Left forelimb (tissue), 1 donor: ENCODE results near the gene GALNT2.

Experiments
- DNase-seq: peaks from one replicate; pipeline ENCODE4 v3.0.0-alpha.2; 2018; ENCODE audit warnings: low spot score

Gene GALNT2

GRCh38 chr1:230322421-230322756, 255.4 kb downstream of the GALNT2 start:
- DNase-seq: no peak

GRCh38 chr1:230322967-230323547, 256.0 kb downstream of the GALNT2 start:
- DNase-seq: no peak

GRCh38 chr1:230323686-230324085, 256.6 kb downstream of the GALNT2 start:
- no peak for DNase-seq

- DNase-seq: no peak
Observed at GRCh38 chr1:230326971-230327891, 260.2 kb downstream of the GALNT2 start.

- no peak for DNase-seq
Observed at GRCh38 chr1:230327892-230328284, 260.9 kb downstream of the GALNT2 start.

GRCh38 chr1:230328342-230329015, 261.4 kb downstream of the GALNT2 start:
- no peak for DNase-seq

DNA sequence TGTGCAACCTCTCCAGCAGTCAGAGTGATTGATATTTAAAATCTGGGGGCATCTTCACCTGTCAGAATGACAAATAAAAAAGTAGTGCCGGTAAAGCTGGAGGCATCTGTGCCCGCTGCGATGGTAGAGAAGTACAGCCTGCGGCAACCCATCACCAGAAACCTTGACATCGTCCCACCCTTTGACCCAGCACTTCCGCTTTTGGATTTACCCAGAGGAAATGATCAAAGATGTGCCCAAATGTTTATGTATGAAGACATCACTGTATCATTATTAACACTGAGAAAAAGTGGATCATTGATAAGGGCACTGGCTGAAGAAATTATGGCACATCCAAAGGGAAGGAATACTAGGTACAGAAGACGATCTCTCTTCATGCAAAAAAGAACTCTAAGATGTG, 263.1 kb downstream of the GALNT2 start:
- DNase-seq: no peak
